ENCODE data around the gene MS4A8. TPM values are rescaled to one million over a fixed set of nuclear protein-coding genes. Genes with fewer than 3 reads are reported as not detected.
"Not testable (repeated sequence)": the region's sequence is repeated elsewhere in the genome, so short reads cannot be mapped to it uniquely, and the experiment has no call there.

Gene MS4A8
- total RNA-seq, 3 donors from 2014 or later, result 11.5 to 36.2 (median 18.4) TPM

- peak; percentile 36 for ATAC-seq
- intact Hi-C loops (cut with DNase I, micrococcal nuclease), result no loop called here
Observed at GRCh38 chr11:60753309-60753708, 53.9 kb downstream of the MS4A8 start.

DNA sequence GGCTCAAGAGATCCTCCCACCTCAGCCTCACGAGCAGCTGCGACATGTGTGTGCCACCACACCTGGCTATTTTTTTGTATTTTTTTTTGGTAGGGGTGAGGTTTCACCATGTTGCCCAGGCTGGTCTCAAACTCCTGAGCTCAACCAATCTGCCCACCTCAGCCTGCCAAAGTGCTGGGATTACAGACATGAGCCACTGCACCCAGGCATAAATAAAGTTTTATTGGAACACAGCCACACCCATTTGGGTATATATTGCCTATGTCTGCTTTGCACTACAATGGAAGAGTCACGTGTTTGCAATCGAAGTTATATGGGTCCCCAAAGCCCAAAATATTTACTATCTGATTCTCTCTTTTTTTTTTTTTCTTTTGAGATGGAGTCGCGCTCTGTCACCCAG lies 55.5 kb downstream of the MS4A8 start:
- DNase-seq, result no peak
- intact Hi-C loops (cut with DNase I, micrococcal nuclease), result no loop called here
- H3K4me3 ChIP-seq, result no peak overlapping the region
- TF ChIP-seq, protein P1, sequence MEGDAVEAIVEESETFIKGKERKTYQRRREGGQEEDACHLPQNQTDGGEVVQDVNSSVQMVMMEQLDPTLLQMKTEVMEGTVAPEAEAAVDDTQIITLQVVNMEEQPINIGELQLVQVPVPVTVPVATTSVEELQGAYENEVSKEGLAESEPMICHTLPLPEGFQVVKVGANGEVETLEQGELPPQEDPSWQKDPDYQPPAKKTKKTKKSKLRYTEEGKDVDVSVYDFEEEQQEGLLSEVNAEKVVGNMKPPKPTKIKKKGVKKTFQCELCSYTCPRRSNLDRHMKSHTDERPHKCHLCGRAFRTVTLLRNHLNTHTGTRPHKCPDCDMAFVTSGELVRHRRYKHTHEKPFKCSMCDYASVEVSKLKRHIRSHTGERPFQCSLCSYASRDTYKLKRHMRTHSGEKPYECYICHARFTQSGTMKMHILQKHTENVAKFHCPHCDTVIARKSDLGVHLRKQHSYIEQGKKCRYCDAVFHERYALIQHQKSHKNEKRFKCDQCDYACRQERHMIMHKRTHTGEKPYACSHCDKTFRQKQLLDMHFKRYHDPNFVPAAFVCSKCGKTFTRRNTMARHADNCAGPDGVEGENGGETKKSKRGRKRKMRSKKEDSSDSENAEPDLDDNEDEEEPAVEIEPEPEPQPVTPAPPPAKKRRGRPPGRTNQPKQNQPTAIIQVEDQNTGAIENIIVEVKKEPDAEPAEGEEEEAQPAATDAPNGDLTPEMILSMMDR (IDR thresholded peaks at IDR 0.05), result no peak
- no peak for ATAC-seq
- H3K4me1 ChIP-seq (ENCODE audit: low read depth), result no peaks in the 10 kb centered on the region
- no peaks in the 10 kb centered on the region for H3K36me3 ChIP-seq (ENCODE audit: low read depth)
- no peaks in the 10 kb centered on the region for H3K9me3 ChIP-seq

More at GRCh38 chr11:60753309-60753708, 53.9 kb downstream of the MS4A8 start:
- DNase-seq, result no peak
- Histone ChIP-seq H3K4me3 (no peak overlapping the region), H3K36me3 (ENCODE audit: low read depth) (no peaks in the 10 kb centered on the region), H3K4me1 (ENCODE audit: low read depth) (no peaks in the 10 kb centered on the region), H3K9me3 (no peaks in the 10 kb centered on the region)
- TF ChIP-seq, protein P1 (IDR thresholded peaks at IDR 0.05), result no peak

GRCh38 chr11:60756307-60757032 lies 57.1 kb downstream of the MS4A8 start, which contains the start of gene MS4A15:
Gene MS4A15 (plus strand): TSS chr11:60756867. CDS start chr11:60763734, 6,867 bp downstream.
- peak in 1 of 3 donors; percentile 28 for DNase-seq
- ATAC-seq, result peak; percentile 64
- TF ChIP-seq, protein P1 (IDR thresholded peaks at IDR 0.05), result no peak
- Histone ChIP-seq H3K4me1 (ENCODE audit: low read depth) (no peaks in the 10 kb centered on the region), H3K9me3 (no peaks in the 10 kb centered on the region), H3K36me3 (ENCODE audit: low read depth) (no peaks in the 10 kb centered on the region), H3K4me3 (no peak within 1 kb of the TSS)
- intact Hi-C loops (cut with DNase I, micrococcal nuclease), result loop anchor here in 1 of 2 donors (2.0 kb wide), 1 partner anchor 56 kb away; no protein-coding TSS in a partner anchor

DNA sequence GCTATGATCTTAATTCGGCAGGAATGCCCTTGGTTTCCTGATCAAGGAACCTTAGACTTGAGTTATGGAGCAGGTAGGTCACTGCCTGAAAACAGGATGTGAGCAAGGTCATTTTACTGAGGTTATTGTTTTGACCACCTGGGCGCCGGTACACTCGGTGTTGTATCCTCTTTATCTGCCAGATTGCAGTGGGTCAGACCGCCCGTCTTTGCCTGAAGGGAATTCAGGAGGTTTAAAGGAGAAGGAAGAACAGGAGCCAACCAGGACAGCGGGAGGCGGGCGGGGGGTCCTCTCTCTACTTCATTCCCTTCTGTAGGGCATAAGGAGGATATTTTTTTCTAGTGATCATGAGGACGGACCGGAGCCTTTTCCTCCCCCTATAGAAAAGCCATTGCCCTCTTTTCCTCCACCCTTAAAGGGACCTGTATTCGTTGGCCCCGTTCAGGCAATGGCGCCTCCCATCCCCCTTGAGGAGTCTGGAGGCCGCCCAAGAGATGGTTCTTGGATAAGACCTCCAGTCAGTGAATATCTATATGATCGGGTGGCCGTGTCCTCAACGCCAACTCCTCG lies 57.9 kb downstream of the MS4A8 start:
- Histone ChIP-seq H3K9me3 (no peaks in the 10 kb centered on the region), H3K36me3 (ENCODE audit: low read depth) (no peaks in the 10 kb centered on the region), H3K4me3 (no peak overlapping the region), H3K4me1 (ENCODE audit: low read depth) (no peaks in the 10 kb centered on the region)
- ATAC-seq (no peak), DNase-seq (no peak)
- intact Hi-C loops (cut with DNase I, micrococcal nuclease), result loop anchor here in 1 of 2 donors (2.0 kb wide), 1 partner anchor 57 kb away; no protein-coding TSS in a partner anchor
- TF ChIP-seq, protein P1 (IDR thresholded peaks at IDR 0.05), result no peak

- DNase-seq; H3K9me3 ChIP-seq; intact Hi-C loops (cut with DNase I, micrococcal nuclease); H3K36me3 ChIP-seq (ENCODE audit: low read depth); ATAC-seq; H3K4me3 ChIP-seq; H3K4me1 ChIP-seq (ENCODE audit: low read depth): not testable (repeated sequence)
Observed at GRCh38 chr11:60758671-60759070, 59.3 kb downstream of the MS4A8 start.

- intact Hi-C loops (cut with DNase I, micrococcal nuclease); DNase-seq; H3K36me3 ChIP-seq (ENCODE audit: low read depth); H3K9me3 ChIP-seq; ATAC-seq; H3K4me3 ChIP-seq; H3K4me1 ChIP-seq (ENCODE audit: low read depth): not testable (repeated sequence)
Observed at GRCh38 chr11:60759438-60760225, 60.2 kb downstream of the MS4A8 start.

Measured in mucosa of descending colon (tissue), 3 donors.